HUES64 (cell line): ENCODE measurements around the gene PSMB10.

Source experiments
- H3K27ac ChIP-seq: 2 replicates; pipeline ENCODE4 v1.7.0; 2013; ENCODE audit warnings: low read depth, low read length, inconsistent platforms
- H3K27me3 ChIP-seq: 2 replicates; pipeline ENCODE4 v1.6.1; 2013; ENCODE audit warnings: mild to moderate bottlenecking, low read length; ENCODE audit not compliant: insufficient read depth
- H3K36me3 ChIP-seq: 2 replicates; pipeline ENCODE4 v1.6.1; 2013; ENCODE audit warnings: mild to moderate bottlenecking, low read length; ENCODE audit not compliant: insufficient read depth
- H3K4me1 ChIP-seq: 2 replicates; pipeline ENCODE4 v1.6.1; 2013; ENCODE audit warnings: mild to moderate bottlenecking, low read length, moderate library complexity; ENCODE audit not compliant: insufficient read depth
- H3K4me3 ChIP-seq: 2 replicates; pipeline ENCODE4 v1.5.1; 2013; ENCODE audit warnings: mild to moderate bottlenecking, low read length, moderate library complexity
- H3K9ac ChIP-seq: 2 replicates; pipeline ENCODE4 v1.6.1; 2013; ENCODE audit warnings: mild to moderate bottlenecking, low read depth, low read length
- H3K9me3 ChIP-seq: 2 replicates; pipeline ENCODE4 v1.6.1; 2013; ENCODE audit warnings: low read depth, low read length; ENCODE audit not compliant: insufficient read depth
- WGBS: fragments of 150-250, 120-280 bp; methylation state at CpG from one replicate; pipeline ENCODE4 v1.1.7; 2013; ENCODE audit warnings: missing lambda C conversion rate; 5-methylcytosine and 5-hydroxymethylcytosine counted together

The PSMB10 gene

DNA sequence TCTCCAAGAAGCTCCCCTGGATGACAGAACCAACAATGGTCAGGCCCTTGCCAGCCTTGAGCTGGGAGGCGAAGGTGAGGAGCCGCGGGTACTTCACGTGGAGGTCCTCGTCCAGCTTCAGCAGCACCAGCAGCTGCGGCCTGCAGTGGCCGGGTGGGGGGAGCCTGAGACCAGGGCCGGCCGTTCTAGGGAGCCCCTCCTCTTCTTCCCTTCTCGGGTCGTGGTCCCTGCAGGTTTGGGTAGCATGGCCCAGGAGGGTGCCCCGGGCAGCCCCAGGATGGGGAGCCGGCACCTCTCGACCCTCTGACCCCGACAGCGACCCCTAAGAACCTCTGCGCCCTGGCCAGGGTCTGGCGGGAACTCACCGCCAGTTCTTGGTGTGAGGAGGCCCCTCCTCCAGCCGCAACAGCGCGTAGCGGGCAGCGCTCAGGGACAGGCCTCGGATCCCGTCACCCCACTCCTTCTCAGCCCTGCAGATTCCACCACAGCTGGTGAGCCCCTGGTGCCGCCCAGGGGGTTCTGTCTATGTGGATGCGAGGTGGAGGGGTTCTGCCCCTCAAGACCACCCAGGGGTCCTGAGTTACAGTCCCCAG, 10.4 kb upstream of the PSMB10 start:
- no peak overlapping the region for H3K9ac ChIP-seq
- peaks cover 80% of the 10 kb centered on the region for H3K36me3 ChIP-seq
- no peaks in the 10 kb centered on the region for H3K9me3 ChIP-seq
- H3K27me3 ChIP-seq: no peaks in the 10 kb centered on the region
- 97% methylated on average over 28 of the region's 28 CpGs for WGBS
- no peak overlapping the region for H3K4me3 ChIP-seq
- no peak overlapping the region for H3K27ac ChIP-seq
- no peaks in the 10 kb centered on the region for H3K4me1 ChIP-seq

DNA sequence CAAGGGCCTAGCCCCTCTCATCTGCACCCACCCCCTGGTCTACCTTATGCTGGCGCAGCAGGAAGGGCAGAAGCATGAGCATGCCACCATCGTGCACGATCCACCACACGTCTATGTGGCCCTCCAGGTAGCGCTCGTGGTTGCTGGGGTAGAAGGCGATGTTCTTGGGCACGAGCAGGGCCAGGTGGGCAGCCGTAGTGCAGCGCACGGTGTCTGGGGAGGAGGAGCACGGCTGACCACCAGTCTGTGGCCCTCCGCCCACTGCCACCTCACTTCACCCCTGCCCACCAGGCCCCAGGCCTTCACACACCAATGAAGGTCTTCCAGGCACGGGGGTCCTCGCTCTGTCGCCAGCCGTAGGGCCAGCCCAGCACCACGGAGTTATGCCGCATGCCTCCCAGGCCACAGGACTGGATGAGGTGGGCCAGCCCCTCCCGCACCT, 9.5 kb upstream of the PSMB10 start:
- Histone ChIP-seq H3K27ac (no peak overlapping the region), H3K9ac (no peak overlapping the region), H3K4me1 (no peaks in the 10 kb centered on the region), H3K27me3 (no peaks in the 10 kb centered on the region), H3K9me3 (no peaks in the 10 kb centered on the region), H3K4me3 (no peak overlapping the region), H3K36me3 (peaks cover 71% of the 10 kb centered on the region)
- WGBS: 97% methylated on average over 20 of the region's 20 CpGs

DNA sequence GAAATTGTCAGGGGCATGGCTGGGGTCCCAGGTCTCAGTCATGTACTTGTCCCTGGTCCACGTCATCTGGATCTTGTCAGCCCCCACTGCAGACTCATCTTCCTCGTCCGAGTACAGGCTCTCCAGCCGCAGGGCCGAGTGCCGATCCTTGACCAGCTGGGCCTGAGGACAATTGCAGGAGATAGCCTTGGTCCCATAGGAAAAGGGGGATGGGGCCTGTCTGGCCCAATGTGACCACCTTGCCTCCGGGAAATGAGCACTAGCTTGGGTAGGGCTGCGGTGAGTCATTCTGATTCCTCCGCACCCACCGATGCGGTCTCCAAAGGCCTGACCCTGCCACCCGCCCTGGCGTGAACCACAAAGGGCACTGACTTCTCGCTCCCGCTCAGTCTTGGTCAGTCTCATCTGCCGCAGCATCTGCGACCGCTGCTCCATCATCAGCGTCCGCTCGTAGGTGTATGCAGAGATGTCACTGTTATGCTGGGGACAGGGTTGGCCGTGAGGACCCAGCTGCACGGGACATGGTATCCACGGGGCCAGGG, 8.8 kb upstream of the PSMB10 start:
- 94% methylated on average over 24 of the region's 24 CpGs for WGBS
- no peak overlapping the region for H3K4me3 ChIP-seq
- H3K36me3 ChIP-seq: peaks cover 64% of the 10 kb centered on the region
- H3K9ac ChIP-seq: no peak overlapping the region
- no peak overlapping the region for H3K27ac ChIP-seq
- H3K9me3 ChIP-seq: no peaks in the 10 kb centered on the region
- H3K27me3 ChIP-seq: no peaks in the 10 kb centered on the region
- no peaks in the 10 kb centered on the region for H3K4me1 ChIP-seq

DNA sequence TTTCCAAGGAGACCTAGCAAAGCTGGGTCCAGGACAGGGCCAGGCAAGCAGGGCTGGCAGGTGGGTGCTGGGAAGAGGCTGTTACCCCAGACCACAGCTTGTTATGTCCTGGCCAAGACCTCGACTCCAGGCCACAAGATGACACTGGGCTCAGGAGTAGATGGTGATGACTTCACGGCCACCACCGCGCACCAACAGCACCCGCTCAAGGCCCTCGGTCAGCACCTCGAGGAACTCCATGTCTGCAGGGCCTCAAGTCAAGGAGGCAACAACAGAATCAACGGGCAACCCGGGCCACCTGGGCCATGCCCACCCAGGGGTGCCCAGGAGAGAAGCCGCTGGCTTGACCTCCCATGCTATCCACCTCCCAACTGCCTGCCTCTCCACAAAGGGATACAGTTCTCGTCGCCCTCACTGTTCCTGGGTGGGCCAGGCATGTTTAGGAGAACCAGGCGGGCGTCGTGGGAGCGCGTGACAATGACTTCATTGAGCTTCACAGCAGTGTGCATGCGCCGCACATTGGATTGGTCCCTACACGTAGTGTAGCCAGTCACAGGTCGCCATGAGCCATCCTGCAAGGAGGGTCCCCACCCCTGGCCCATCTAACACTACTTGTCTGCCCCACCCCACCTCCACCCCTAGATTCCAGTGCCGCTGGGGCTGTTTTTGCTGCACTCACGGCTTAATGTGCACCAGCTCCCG, 8.2 kb upstream of the PSMB10 start:
- no peak overlapping the region for H3K9ac ChIP-seq
- no peaks in the 10 kb centered on the region for H3K27me3 ChIP-seq
- H3K4me3 ChIP-seq: no peak overlapping the region
- no peaks in the 10 kb centered on the region for H3K4me1 ChIP-seq
- 97% methylated on average over 24 of the region's 24 CpGs for WGBS
- H3K9me3 ChIP-seq: no peaks in the 10 kb centered on the region
- H3K36me3 ChIP-seq: peaks cover 58% of the 10 kb centered on the region
- H3K27ac ChIP-seq: no peak overlapping the region

DNA sequence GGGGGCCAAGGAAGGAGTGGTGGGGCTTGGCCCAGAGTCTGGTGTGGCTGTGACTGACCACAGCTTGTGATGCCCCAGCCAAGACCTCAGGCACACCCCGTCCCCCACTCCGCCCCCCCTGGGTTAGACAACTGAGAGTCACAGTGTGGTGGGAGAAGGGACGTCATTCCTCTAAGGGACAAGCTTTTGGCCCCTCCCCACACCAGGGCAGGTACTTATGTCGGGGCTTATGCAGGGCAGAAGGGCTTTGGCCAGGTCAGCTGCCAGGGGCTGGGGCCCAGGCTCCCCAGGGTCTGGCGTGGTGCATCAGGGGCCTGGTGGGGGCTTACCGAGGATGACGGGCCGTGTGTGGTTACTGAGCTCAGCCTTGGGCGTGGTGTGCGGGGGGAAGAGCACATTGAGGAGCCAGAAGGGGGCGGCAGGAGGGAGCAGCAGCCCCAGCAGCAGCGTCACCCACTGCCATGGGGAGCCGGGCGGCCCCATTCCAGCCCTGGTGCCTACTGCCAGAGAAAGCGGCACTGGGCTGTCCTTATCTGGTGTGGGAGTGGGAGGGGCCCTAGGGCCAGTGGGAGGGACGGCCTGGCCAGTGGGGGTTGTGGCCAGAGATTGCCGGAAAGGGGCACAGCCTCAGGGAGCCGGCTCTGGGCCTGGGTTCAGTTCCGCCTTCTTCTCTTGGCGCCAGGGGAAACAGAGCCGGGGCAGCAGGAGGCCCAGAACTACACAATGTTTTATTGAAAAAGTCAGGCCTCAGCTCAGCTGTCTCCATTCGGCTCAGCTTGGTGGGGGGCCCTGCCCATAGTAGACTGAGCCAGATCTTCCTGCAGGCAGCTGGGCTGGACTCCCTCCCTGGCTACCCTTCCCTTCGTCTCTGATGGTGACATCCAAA, 7.2 kb upstream of the PSMB10 start, which contains the start of gene LCAT:
LCAT (minus strand) TSS at position 502 of the 886 bp plus-strand sequence; CDS start at position 483, 19 bp downstream.
- H3K9me3 ChIP-seq: no peaks in the 10 kb centered on the region
- 86% methylated on average over 23 of the region's 23 CpGs for WGBS
- no peaks in the 10 kb centered on the region for H3K4me1 ChIP-seq
- H3K36me3 ChIP-seq: peaks cover 48% of the 10 kb centered on the region
- no peak within 1 kb of the TSS for H3K9ac ChIP-seq
- H3K4me3 ChIP-seq: no peak within 1 kb of the TSS
- H3K27ac ChIP-seq: no peak within 1 kb of the TSS
- no peaks in the 10 kb centered on the region for H3K27me3 ChIP-seq

DNA sequence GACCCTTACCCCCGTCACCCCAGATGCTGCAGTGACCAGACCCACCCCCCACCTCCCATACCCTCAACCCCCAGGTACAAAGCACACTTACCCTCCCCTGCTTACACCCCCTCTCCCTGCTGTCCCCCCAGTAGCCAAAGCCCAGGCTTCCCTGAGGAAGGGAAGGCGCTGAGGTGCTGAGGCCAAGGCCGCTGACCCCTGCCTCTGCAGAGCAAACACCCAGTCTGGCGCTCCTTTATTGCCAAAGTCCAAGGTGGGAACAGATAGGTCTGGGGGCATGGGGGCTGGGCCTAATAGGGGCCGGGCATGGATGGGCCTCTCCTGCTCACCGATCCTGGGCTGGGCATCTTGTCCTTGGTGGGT, 6.6 kb upstream of the PSMB10 start:
- Histone ChIP-seq H3K36me3 (peaks cover 44% of the 10 kb centered on the region), H3K4me3 (no peak overlapping the region), H3K27me3 (no peaks in the 10 kb centered on the region), H3K9ac (no peak overlapping the region), H3K27ac (no peak overlapping the region), H3K9me3 (no peaks in the 10 kb centered on the region), H3K4me1 (no peaks in the 10 kb centered on the region)
- WGBS: 89% methylated on average over 6 of the region's 6 CpGs

DNA sequence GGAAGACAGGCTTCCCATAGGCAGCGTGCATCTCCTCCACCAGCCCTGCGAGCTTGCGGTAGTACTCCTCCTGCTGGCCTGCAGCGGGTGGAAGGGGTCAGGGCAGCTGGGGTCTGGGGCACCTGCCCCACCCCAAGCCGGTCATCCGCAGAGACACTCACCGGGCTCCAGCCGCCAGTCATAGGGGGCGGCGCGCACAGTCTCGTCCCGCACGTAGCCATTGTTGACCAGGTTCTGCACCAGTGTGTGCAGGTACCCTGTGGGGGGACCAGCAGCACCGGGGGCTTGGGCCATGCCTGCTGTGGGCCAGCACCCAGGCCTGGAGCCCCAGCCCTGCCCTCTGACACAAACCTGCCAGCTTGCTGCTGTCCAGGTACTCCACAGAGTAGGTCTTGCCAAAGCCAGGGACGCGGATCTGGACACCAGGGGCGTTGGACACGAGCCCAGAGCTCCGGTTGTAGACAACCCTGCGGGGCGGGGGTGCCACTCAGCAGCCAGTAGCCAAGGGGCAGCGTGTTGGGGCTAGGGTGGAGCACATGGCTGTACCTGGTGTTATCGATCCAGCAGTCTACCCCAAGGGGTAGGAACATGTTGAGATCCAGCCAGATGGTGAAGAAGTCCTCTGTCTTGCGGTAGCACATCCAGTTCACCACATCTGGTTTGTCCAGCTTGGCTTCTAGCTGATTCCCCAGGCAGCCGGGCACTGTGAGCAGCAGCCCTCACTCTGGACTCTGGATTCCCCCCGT, 6.0 kb upstream of the PSMB10 start:
- H3K9me3 ChIP-seq: no peaks in the 10 kb centered on the region
- no peaks in the 10 kb centered on the region for H3K27me3 ChIP-seq
- H3K27ac ChIP-seq: no peak overlapping the region
- H3K36me3 ChIP-seq: peaks cover 39% of the 10 kb centered on the region
- no peak overlapping the region for H3K4me3 ChIP-seq
- H3K9ac ChIP-seq: no peak overlapping the region
- H3K4me1 ChIP-seq: no peaks in the 10 kb centered on the region
- 95% methylated on average over 27 of the region's 27 CpGs for WGBS

DNA sequence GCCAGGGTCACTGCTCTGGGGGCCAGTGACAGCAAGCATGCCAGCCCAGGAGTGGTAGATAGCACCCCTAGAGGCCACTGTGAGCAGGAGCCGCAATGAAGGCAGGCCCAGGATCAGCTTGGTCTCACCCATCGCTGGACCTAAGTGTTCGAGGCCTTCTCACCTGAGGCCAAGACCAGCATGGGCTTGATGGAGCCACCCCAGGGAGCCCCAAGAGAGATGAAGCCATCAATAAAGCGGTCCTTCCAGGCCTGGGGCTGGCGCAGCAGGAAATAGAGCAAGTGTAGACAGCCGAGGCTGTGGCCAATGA, 5.5 kb upstream of the PSMB10 start:
- H3K9me3 ChIP-seq: no peaks in the 10 kb centered on the region
- H3K4me3 ChIP-seq: no peak overlapping the region
- peaks cover 34% of the 10 kb centered on the region for H3K36me3 ChIP-seq
- H3K9ac ChIP-seq: no peak overlapping the region
- 80% methylated on average over 6 of the region's 6 CpGs for WGBS
- H3K4me1 ChIP-seq: 0 out of 2 replicates have a peak, but pooled peaks cover 1% of the 10 kb centered on the region
- no peaks in the 10 kb centered on the region for H3K27me3 ChIP-seq
- H3K27ac ChIP-seq: no peak overlapping the region

DNA sequence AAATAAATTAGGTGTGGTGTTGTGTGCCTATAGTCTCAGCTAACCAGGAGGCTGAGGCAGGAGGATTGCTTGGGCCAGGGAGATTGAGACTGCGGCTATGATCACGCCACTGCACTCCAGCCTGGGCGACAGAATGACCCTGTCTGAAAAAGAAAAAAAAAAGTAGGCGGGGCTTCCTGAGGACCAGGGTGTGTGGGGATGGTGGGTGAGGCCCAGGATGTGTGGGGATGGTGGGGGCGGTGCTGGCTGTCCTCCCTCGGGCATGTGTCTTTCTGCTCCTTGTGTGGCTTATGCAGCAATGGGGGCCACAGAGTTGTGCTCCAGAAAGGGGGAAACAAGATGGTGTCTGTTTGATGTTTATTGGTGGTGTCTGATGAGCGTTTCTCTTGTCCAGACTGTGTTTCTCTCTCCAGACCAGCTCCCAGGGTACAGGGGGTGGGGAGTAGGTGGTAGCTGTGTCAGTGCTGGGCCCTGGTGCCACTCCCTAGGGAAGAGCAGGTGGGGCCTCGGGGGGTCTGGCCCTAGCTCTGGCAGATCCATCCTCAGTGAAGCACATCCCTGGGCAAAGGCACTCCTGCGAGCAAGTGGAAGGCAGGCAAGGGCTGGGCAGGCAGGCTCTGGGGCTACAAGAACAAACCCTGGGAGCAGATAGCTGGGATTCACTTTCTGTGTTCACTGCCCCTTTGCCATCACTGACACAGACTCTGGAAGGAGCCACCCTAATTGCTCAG, 5.0 kb upstream of the PSMB10 start:
- Histone ChIP-seq H3K27me3 (no peaks in the 10 kb centered on the region), H3K4me3 (no peak overlapping the region), H3K9me3 (no peaks in the 10 kb centered on the region), H3K36me3 (peaks cover 30% of the 10 kb centered on the region), H3K9ac (no peak overlapping the region), H3K27ac (no peak overlapping the region), H3K4me1 (0 out of 2 replicates have a peak, but pooled peaks cover 4% of the 10 kb centered on the region)
- WGBS: 91% methylated on average over 9 of the region's 9 CpGs

DNA sequence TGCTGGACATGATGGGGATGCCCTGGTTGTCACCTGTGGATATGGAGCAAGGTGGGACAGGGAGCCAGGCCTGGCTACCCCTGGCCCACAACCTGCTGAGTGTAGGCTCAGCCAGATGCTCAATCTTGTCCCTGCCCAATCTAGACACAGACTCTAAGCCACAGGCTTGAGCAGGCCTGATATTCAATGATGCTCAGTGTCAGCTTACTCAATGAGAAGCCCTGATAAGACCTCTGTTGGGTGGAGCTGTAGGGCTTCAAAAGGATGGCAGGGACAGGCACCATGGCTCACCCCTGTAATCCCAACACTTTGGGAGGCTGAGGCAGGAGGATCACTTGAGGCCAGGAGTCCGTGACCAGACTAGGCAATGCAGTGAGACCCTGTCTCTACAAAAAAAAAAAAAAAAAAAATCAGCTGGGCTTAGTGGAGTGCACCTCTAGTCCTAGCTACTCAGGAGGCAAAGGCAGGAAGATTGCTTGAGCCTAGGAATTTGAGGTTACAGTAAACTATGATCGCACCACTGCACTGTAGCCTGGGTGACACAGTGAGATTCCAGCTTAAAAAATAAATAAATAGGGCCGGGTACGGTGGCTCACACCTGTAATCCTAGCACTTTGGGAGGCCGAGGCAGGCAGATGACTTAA, 3.9 kb upstream of the PSMB10 start:
- H3K4me1 ChIP-seq: 0 out of 2 replicates have a peak, but pooled peaks cover 4% of the 10 kb centered on the region
- no peak overlapping the region for H3K9ac ChIP-seq
- H3K27me3 ChIP-seq: no peaks in the 10 kb centered on the region
- no peaks in the 10 kb centered on the region for H3K9me3 ChIP-seq
- peaks cover 19% of the 10 kb centered on the region for H3K36me3 ChIP-seq
- H3K4me3 ChIP-seq: no peak overlapping the region
- H3K27ac ChIP-seq: no peak overlapping the region
- 92% methylated on average over 5 of the region's 5 CpGs for WGBS
